ENCODE measurements around the gene PRPF40A.

Gene PRPF40A

DNA sequence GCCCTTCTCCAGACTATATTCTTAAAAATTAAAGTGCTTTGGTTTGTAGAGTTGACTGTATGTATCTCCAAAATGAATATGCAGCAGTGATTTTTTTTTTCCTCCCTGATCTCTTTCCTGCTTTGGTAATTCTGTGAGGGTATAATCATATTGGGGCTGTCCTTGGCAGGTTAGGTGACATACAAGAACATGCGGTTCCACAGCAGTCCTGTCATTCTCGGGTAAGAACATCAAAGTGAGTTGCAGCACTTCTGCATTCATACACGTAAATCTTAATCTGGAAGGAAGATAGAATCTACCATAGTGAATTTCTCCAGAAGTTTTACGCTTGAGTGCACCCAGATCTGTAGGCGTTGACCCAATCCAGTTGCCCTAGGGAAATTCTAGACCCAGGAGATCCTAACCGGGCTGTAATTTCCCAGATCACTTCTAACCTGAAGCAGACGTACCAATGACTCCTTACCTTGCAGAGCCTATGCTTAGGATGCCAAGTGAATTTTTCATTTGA is 109.4 kb downstream of the PRPF40A start:
- Histone ChIP-seq H3K4me1 (ENCODE audit: low read length) (peaks cover 23% of the 10 kb centered on the region), H4K20me1 (ENCODE audit: insufficient read depth, low read length) (no peaks in the 10 kb centered on the region), H3F3A (ENCODE audit: insufficient read depth, low read length) (peaks cover 16% of the 10 kb centered on the region), H3K27ac (ENCODE audit: low read length) (no peak overlapping the region), H3K9ac (ENCODE audit: low read length) (no peak overlapping the region), H3K36me3 (replicated peaks; ENCODE audit: insufficient read depth, low read length) (no peaks in the 10 kb centered on the region), H3K9me2 (replicated peaks; ENCODE audit: insufficient read depth, low read length) (no peaks in the 10 kb centered on the region), H3K4me3 (ENCODE audit: low read length) (no peak overlapping the region), H3K27me3 (replicated peaks; ENCODE audit: insufficient read depth, low read length) (no peaks in the 10 kb centered on the region), H3K79me2 (ENCODE audit: low read length) (no peaks in the 10 kb centered on the region), H2AFZ (ENCODE audit: low read length) (no peak overlapping the region), H3K9me3 (replicated peaks; ENCODE audit: insufficient read depth, low read length) (no peaks in the 10 kb centered on the region), H3K4me2 (ENCODE audit: low read depth, low read length) (no peak overlapping the region)
- DNase-seq: no peak
- TF ChIP-seq EZH2phosphoT487 (IDR thresholded peaks at IDR 0.05; ENCODE audit: low read length): no peak
- no peak for TF ChIP-seq EZH2 (optimal IDR thresholded peaks at IDR 0.05; ENCODE audit: low read depth, low read length)
- TF ChIP-seq, protein P1, sequence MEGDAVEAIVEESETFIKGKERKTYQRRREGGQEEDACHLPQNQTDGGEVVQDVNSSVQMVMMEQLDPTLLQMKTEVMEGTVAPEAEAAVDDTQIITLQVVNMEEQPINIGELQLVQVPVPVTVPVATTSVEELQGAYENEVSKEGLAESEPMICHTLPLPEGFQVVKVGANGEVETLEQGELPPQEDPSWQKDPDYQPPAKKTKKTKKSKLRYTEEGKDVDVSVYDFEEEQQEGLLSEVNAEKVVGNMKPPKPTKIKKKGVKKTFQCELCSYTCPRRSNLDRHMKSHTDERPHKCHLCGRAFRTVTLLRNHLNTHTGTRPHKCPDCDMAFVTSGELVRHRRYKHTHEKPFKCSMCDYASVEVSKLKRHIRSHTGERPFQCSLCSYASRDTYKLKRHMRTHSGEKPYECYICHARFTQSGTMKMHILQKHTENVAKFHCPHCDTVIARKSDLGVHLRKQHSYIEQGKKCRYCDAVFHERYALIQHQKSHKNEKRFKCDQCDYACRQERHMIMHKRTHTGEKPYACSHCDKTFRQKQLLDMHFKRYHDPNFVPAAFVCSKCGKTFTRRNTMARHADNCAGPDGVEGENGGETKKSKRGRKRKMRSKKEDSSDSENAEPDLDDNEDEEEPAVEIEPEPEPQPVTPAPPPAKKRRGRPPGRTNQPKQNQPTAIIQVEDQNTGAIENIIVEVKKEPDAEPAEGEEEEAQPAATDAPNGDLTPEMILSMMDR (IDR thresholded peaks at IDR 0.05; ENCODE audit: low read length): no peak

DNA sequence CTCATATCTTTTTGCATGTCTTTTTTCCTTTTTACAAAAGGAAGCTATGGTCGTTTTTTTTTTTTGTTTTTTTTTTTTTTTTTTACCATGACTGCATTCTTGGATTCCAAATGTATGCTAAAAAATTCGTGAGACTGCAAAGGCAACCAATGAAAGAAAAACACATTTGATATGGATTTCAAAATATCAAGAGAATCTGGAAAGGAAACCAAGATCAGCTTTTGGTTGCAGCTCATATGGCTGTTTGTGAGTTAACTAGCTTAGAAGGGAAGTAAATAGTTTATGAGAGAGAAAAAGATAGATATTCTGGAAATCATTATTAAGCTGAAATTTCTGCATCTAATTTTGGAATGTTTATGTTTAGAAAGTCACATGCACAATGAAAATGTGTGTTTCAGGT is 110.3 kb downstream of the PRPF40A start:
- no peak overlapping the region for H3K4me3 ChIP-seq (ENCODE audit: low read length)
- H3K36me3 ChIP-seq (replicated peaks; ENCODE audit: insufficient read depth, low read length): no peaks in the 10 kb centered on the region
- no peak for DNase-seq

DNA sequence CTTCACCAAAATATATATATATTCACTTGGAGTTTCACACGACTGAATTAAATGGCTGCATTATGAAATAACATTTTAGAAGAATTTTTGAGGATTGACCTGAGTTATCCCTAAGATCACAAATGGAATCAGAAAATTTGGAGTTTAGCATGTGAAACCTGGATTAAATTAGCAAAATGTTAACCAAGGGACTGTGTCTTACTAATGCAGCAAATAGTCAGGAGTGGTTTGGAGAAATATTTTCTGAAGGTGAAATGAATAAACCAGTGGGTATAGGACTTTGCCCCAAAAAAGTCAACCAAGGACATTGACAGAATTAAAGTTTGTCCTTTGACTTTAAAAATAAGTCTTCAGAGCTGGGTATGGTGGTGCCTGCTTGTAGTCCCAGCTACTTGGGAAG is 111.2 kb downstream of the PRPF40A start:
- Histone ChIP-seq H3K9me2 (replicated peaks; ENCODE audit: insufficient read depth, low read length) (no peaks in the 10 kb centered on the region), H2AFZ (ENCODE audit: low read length) (no peak overlapping the region), H3F3A (ENCODE audit: insufficient read depth, low read length) (no peaks in the 10 kb centered on the region), H3K36me3 (replicated peaks; ENCODE audit: insufficient read depth, low read length) (no peaks in the 10 kb centered on the region), H3K4me3 (ENCODE audit: low read length) (no peak overlapping the region), H3K4me2 (ENCODE audit: low read depth, low read length) (no peak overlapping the region), H3K79me2 (ENCODE audit: low read length) (no peaks in the 10 kb centered on the region), H3K9ac (ENCODE audit: low read length) (no peak overlapping the region), H3K9me3 (replicated peaks; ENCODE audit: insufficient read depth, low read length) (no peaks in the 10 kb centered on the region), H3K4me1 (ENCODE audit: low read length) (peaks cover 7% of the 10 kb centered on the region; the same call in 1 of the 2 replicates), H3K27me3 (replicated peaks; ENCODE audit: insufficient read depth, low read length) (no peaks in the 10 kb centered on the region), H4K20me1 (ENCODE audit: insufficient read depth, low read length) (no peaks in the 10 kb centered on the region), H3K27ac (ENCODE audit: low read length) (no peak overlapping the region)
- TF ChIP-seq EZH2phosphoT487 (IDR thresholded peaks at IDR 0.05; ENCODE audit: low read length): no peak
- TF ChIP-seq EZH2 (optimal IDR thresholded peaks at IDR 0.05; ENCODE audit: low read depth, low read length): no peak
- TF ChIP-seq, protein P1 (IDR thresholded peaks at IDR 0.05; ENCODE audit: low read length): no peak
- DNase-seq: no peak

More for the DNA sequence above, 110.3 kb downstream of the PRPF40A start:
- Histone ChIP-seq H4K20me1 (ENCODE audit: insufficient read depth, low read length) (no peaks in the 10 kb centered on the region), H3K4me2 (ENCODE audit: low read depth, low read length) (no peak overlapping the region), H3K27ac (ENCODE audit: low read length) (no peak overlapping the region), H3K27me3 (replicated peaks; ENCODE audit: insufficient read depth, low read length) (no peaks in the 10 kb centered on the region), H2AFZ (ENCODE audit: low read length) (no peak overlapping the region), H3F3A (ENCODE audit: insufficient read depth, low read length) (peaks cover 7% of the 10 kb centered on the region), H3K9me3 (replicated peaks; ENCODE audit: insufficient read depth, low read length) (no peaks in the 10 kb centered on the region), H3K4me1 (ENCODE audit: low read length) (peaks cover 14% of the 10 kb centered on the region), H3K9me2 (replicated peaks; ENCODE audit: insufficient read depth, low read length) (no peaks in the 10 kb centered on the region), H3K9ac (ENCODE audit: low read length) (no peak overlapping the region), H3K79me2 (ENCODE audit: low read length) (no peaks in the 10 kb centered on the region)
- TF ChIP-seq EZH2phosphoT487 (IDR thresholded peaks at IDR 0.05; ENCODE audit: low read length) (no peak), EZH2 (optimal IDR thresholded peaks at IDR 0.05; ENCODE audit: low read depth, low read length) (no peak)
- TF ChIP-seq, protein P1 (IDR thresholded peaks at IDR 0.05; ENCODE audit: low read length): no peak

Measured in MM.1S (cell line).